Neuronal stem cell (in vitro differentiated cells): ENCODE measurements around the gene MRM2. TPM values are rescaled to one million over a fixed set of nuclear protein-coding genes. Genes with fewer than 3 reads are reported as not detected.
A peak's percentile ranks its signal among the peaks of the same experiment; 100 is the strongest.

ENCODE experiments used
- DNase-seq: peaks from one replicate; pipeline ENCODE4 v3.0.0-alpha.2; 2013; ENCODE audit warnings: low spot score
- H2AFZ ChIP-seq: one replicate; pipeline ENCODE4 v1.6.1; 2013; ENCODE audit warnings: mild to moderate bottlenecking, low read length, inconsistent platforms
- H2AK5ac ChIP-seq: 2 replicates; pipeline ENCODE4 v1.6.1; 2013; ENCODE audit warnings: low read depth, mild to moderate bottlenecking, inconsistent platforms, low read length, moderate library complexity, mixed read lengths
- H2BK120ac ChIP-seq: 2 replicates; pipeline ENCODE4 v1.6.1; 2013; ENCODE audit warnings: low read depth, mild to moderate bottlenecking, inconsistent platforms, low read length, moderate library complexity, mixed read lengths
- H2BK12ac ChIP-seq: one replicate; pipeline ENCODE4 v1.6.1; 2013; ENCODE audit warnings: low read length, inconsistent platforms
- H2BK15ac ChIP-seq: 2 replicates; pipeline ENCODE4 v1.6.1; 2013; ENCODE audit warnings: mild to moderate bottlenecking, low read length, inconsistent platforms, mixed read lengths
- H2BK5ac ChIP-seq: one replicate; pipeline ENCODE4 v1.6.1; 2013; ENCODE audit warnings: inconsistent platforms, mild to moderate bottlenecking, low read length, moderate library complexity
- H3K14ac ChIP-seq: one replicate; pipeline ENCODE4 v1.6.1; 2013; ENCODE audit warnings: low read length, inconsistent platforms
- H3K18ac ChIP-seq: 2 replicates; pipeline ENCODE4 v1.6.1; 2013; ENCODE audit warnings: low read length, inconsistent platforms
- H3K23ac ChIP-seq: 2 replicates; pipeline ENCODE4 v1.6.1; 2013; ENCODE audit warnings: low read depth, mild to moderate bottlenecking, mixed read lengths, low read length, inconsistent platforms; ENCODE audit not compliant: poor library complexity
- H3K27ac ChIP-seq: replicated peaks from 3 replicates; pipeline ENCODE4 v1.5.1; 2013; ENCODE audit warnings: low read length, inconsistent platforms
- H3K27me3 ChIP-seq, 3 experiments: 2 replicates each; pipeline ENCODE4 v1.6.1; 2013; ENCODE audit warnings: low read length in 3 of 3, mild to moderate bottlenecking in 2 of 3, inconsistent platforms in 1 of 3, low read depth in 1 of 3, mixed read lengths in 1 of 3, moderate library complexity in 1 of 3; ENCODE audit not compliant: control insufficient read depth in 3 of 3, insufficient read depth in 3 of 3
- H3K36me3 ChIP-seq, 2 donors: replicated peaks in 1 of 2; 2 replicates each; pipeline ENCODE4 v1.6.1; 2013; ENCODE audit warnings: low read length in 2 of 2; ENCODE audit not compliant: control insufficient read depth in 2 of 2, insufficient read depth in 2 of 2
- H3K4ac ChIP-seq: 2 replicates; pipeline ENCODE4 v1.6.1; 2013; ENCODE audit warnings: inconsistent platforms, mild to moderate bottlenecking, low read length, moderate library complexity
- H3K4me1 ChIP-seq, 2 donors: 1 replicate in 1 of 2; 2 replicates in 1 of 2; pipeline ENCODE4 v1.6.1; 2013; ENCODE audit warnings: low read length in 2 of 2, low read depth in 1 of 2; ENCODE audit not compliant: control insufficient read depth in 2 of 2, insufficient read depth in 1 of 2
- H3K4me2 ChIP-seq: one replicate; pipeline ENCODE4 v1.6.1; 2013; ENCODE audit warnings: mild to moderate bottlenecking, low read length, inconsistent platforms; ENCODE audit not compliant: insufficient read depth, poor library complexity, severe bottlenecking
- H3K4me3 ChIP-seq, 2 donors: 2 replicates each; pipeline ENCODE4 v1.5.1; 2013; ENCODE audit warnings: low read length in 2 of 2, mild to moderate bottlenecking in 2 of 2, inconsistent platforms in 1 of 2, moderate library complexity in 1 of 2
- H3K79me1 ChIP-seq: one replicate; pipeline ENCODE4 v1.6.1; 2013; ENCODE audit warnings: low read depth, mild to moderate bottlenecking, inconsistent platforms, low read length, moderate library complexity
- H3K9ac ChIP-seq: one replicate; pipeline ENCODE4 v1.6.1; 2013; ENCODE audit warnings: mild to moderate bottlenecking, low read depth, low read length, inconsistent platforms; ENCODE audit not compliant: poor library complexity
- H3K9me3 ChIP-seq, 2 donors: replicated peaks in 1 of 2; 2 replicates each; pipeline versions ENCODE3 to v1.6.1; 2013; ENCODE audit warnings: low read length in 2 of 2, mild to moderate bottlenecking in 2 of 2, inconsistent platforms in 1 of 2, low read depth in 1 of 2, mixed read lengths in 1 of 2, moderate library complexity in 1 of 2; ENCODE audit not compliant: control insufficient read depth in 2 of 2, insufficient read depth in 1 of 2
- H4K8ac ChIP-seq: one replicate; pipeline ENCODE4 v1.6.1; 2013; ENCODE audit warnings: low read depth, mild to moderate bottlenecking, inconsistent platforms, low read length, moderate library complexity
- H4K91ac ChIP-seq: one replicate; pipeline ENCODE4 v1.6.1; 2013; ENCODE audit warnings: low read length, low read depth, mild to moderate bottlenecking, inconsistent platforms; ENCODE audit not compliant: poor library complexity
- WGBS, 2 donors: extraction: QIAGEN DNeasy Blood & Tissue Kit; methylation state at CpG; one replicate each; pipeline ENCODE4 v1.1.7; 2013; ENCODE audit warnings: missing lambda C conversion rate in 2 of 2, mixed read lengths in 1 of 2; ENCODE audit not compliant: insufficient read length in 2 of 2, insufficient replicate concordance in 1 of 2; ENCODE audit errors: extremely low coverage in 2 of 2; 5-methylcytosine and 5-hydroxymethylcytosine counted together
- polyA plus RNA-seq, 2 experiments: library from polyadenylated mRNA; stranded (reverse); fragments of 200-250 nt; gene quantifications; one replicate each; pipeline ENCODE4 v1.2.3, GENCODE V29; 2013

The MRM2 gene
- polyA plus RNA-seq (2013, experiment 1 of 2) = 21.4 TPM
- 21.4 TPM for polyA plus RNA-seq (2013, experiment 2 of 2)

DNA sequence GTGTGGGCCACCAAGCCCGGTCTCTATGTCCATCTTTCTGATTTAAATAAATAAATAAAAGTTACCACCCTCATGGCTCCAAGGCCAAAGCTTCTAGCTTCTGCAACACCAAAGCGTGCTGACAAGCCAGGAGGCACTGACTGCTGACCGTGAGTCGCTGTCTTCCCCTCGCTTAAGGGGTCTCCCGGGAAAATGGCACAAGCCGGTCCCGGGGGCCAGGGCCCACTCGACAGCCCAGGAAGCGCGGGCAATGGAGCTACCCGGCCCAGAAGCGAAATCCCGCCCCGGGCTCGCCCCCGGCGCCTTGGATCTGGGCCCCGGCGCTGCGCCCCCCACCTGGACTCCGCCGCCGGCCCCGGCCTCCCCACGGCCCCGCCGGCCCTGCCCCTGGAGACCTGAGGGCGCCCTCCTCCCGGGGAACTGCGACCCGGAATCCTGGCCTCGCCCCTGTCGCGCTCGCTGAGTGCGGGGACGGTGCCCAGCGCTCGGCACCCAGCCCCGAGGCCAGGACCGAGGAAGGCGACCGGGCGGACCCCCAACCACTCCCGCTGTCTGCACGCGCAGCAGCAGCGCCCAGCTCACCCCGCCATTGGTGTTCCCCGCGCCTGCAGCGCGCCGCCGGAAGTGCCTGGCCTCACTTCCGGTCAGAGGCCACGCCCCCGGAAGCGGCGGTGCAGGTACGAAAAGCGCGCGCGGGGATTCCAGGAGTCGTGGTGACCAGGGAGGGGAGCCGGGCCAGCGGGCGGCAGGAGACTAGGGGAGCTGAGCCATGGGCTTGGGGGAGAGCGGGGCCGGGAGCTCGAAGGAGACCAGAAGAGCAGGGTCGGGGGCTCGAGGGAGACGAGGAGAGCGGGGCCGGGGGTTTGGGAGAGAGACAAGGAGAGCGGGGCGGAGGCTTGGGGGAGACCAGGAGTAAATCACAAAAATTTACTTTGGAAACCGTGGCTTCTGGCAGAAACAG lies at the start of gene MRM2, which contains the start of gene NUDT1:
Gene MRM2 (minus strand): TSS at position 626 of the 961 bp plus-strand sequence. CDS start 36 bp downstream, at position 590.
Gene NUDT1 (plus strand): TSS at position 647 of the 961 bp plus-strand sequence. CDS start 2,349 bp downstream, outside the sequence.
- H3K4me2 ChIP-seq = peak within 1 kb of the TSS; percentile 92
- H3K36me3 ChIP-seq = peaks cover 24 to 47% of the 10 kb centered on the region in 2 donors
- no peak within 1 kb of the TSS for H4K8ac ChIP-seq
- peak within 1 kb of the TSS; percentile 97 for H3K18ac ChIP-seq
- H3K9me3 ChIP-seq = no peaks in the 10 kb centered on the region
- no peak within 1 kb of the TSS for H2BK15ac ChIP-seq
- no peaks in the 10 kb centered on the region for H3K27me3 ChIP-seq
- DNase-seq = peak; percentile 86
- H3K4me3 ChIP-seq = peak within 1 kb of the TSS; percentile 88 to 98
- H3K23ac ChIP-seq = peak within 1 kb of the TSS; percentile 92
- no peak within 1 kb of the TSS for H3K27ac ChIP-seq
- no peak within 1 kb of the TSS for H4K91ac ChIP-seq
- no CpG with 5 or more reads among the region's 81 CpGs for WGBS, 2 donors
- H3K9ac ChIP-seq = peak within 1 kb of the TSS; percentile 92
- peaks cover 11% of the 10 kb centered on the region for H3K79me1 ChIP-seq
- no peak within 1 kb of the TSS for H2BK12ac ChIP-seq
- peak within 1 kb of the TSS; percentile 92 for H2AK5ac ChIP-seq
- H2BK120ac ChIP-seq = no peak within 1 kb of the TSS
- peak within 1 kb of the TSS; percentile 99 for H2AFZ ChIP-seq
- H2BK5ac ChIP-seq = peak within 1 kb of the TSS; percentile 93
- H3K14ac ChIP-seq = peak within 1 kb of the TSS; percentile 97
- H3K4me1 ChIP-seq = peaks cover 0 to 5% of the 10 kb centered on the region in 2 donors
- no peak within 1 kb of the TSS for H3K4ac ChIP-seq

GRCh38 chr7:2290877-2291276 lies 48.9 kb upstream of the MRM2 start:
- Histone ChIP-seq H3K4me3 (no peak overlapping the region), H3K14ac (no peak overlapping the region), H2BK15ac (no peak overlapping the region), H3K23ac (no peak overlapping the region), H3K27me3 (no peaks in the 10 kb centered on the region), H3K18ac (no peak overlapping the region), H2BK5ac (no peak overlapping the region), H2BK120ac (no peak overlapping the region), H3K36me3 (peaks cover 0 to 3% of the 10 kb centered on the region in 2 donors), H3K27ac (no peak overlapping the region), H2AFZ (no peak overlapping the region), H2AK5ac (no peak overlapping the region), H3K4me2 (no peak overlapping the region), H4K91ac (no peak overlapping the region), H3K9me3 (no peaks in the 10 kb centered on the region), H4K8ac (no peak overlapping the region), H3K79me1 (peaks cover 7% of the 10 kb centered on the region), H3K9ac (no peak overlapping the region), H3K4me1 (no peaks in the 10 kb centered on the region), H3K4ac (no peak overlapping the region), H2BK12ac (no peak overlapping the region)
- WGBS, 2 donors = no CpG with 5 or more reads among the region's 6 CpGs
- no peak for DNase-seq

- H3K9me3 ChIP-seq = no peaks in the 10 kb centered on the region
- no peak overlapping the region for H3K4ac ChIP-seq
- peaks cover 7% of the 10 kb centered on the region for H3K79me1 ChIP-seq
- H3K27me3 ChIP-seq = no peaks in the 10 kb centered on the region
- H2AK5ac ChIP-seq = no peak overlapping the region
- no peak overlapping the region for H3K4me3 ChIP-seq
- peaks cover 0 to 3% of the 10 kb centered on the region in 2 donors for H3K36me3 ChIP-seq
- H3K4me2 ChIP-seq = no peak overlapping the region
- no peak overlapping the region for H3K9ac ChIP-seq
- H2BK5ac ChIP-seq = no peak overlapping the region
- no peak overlapping the region for H3K23ac ChIP-seq
- no peaks in the 10 kb centered on the region for H3K4me1 ChIP-seq
- no peak overlapping the region for H2BK12ac ChIP-seq
- no peak overlapping the region for H2BK15ac ChIP-seq
- DNase-seq = no peak
- no peak overlapping the region for H3K14ac ChIP-seq
- no peak overlapping the region for H4K91ac ChIP-seq
- H2AFZ ChIP-seq = no peak overlapping the region
- no peak overlapping the region for H3K18ac ChIP-seq
- no CpG with 5 or more reads among the region's 13 CpGs for WGBS, 2 donors
- H3K27ac ChIP-seq = no peak overlapping the region
- H2BK120ac ChIP-seq = no peak overlapping the region
- no peak overlapping the region for H4K8ac ChIP-seq
Observed at GRCh38 chr7:2289621-2290020, 47.6 kb upstream of the MRM2 start.

DNA sequence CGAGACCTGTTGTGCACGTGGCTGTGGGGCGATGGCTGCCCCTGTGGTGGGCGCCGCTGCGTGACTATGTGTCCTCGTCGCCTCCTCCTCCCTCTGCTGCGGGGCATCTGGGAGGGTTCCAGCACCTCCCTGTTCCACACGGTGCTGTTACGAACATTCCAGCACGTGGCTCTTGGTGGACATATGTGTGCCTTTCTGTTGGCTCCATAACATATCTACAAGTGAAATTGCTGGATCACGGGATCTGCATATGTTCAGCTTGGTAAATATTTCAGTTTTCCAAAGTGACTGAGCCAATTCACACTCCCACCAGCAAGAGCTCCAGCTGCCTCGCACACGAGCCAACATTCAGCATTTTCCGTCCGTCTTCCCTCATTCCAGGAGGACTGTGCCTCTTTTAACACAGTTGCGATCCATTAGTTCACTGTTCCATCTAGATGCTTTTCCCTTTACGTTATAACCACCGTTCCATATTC lies 47.1 kb upstream of the MRM2 start:
- Histone ChIP-seq H2BK15ac (no peak overlapping the region), H3K27me3 (no peaks in the 10 kb centered on the region), H2BK5ac (no peak overlapping the region), H2BK12ac (no peak overlapping the region), H2AFZ (no peak overlapping the region), H3K27ac (no peak overlapping the region), H3K4me2 (no peak overlapping the region), H2BK120ac (no peak overlapping the region), H4K91ac (no peak overlapping the region), H3K79me1 (peaks cover 7% of the 10 kb centered on the region), H3K4me3 (no peak overlapping the region), H3K4me1 (no peaks in the 10 kb centered on the region), H3K18ac (no peak overlapping the region), H3K9me3 (no peaks in the 10 kb centered on the region), H2AK5ac (no peak overlapping the region), H3K9ac (peak overlapping the region; percentile 0), H3K36me3 (peaks cover 0 to 3% of the 10 kb centered on the region in 2 donors), H3K23ac (peak overlapping the region; percentile 29), H3K4ac (no peak overlapping the region), H3K14ac (no peak overlapping the region), H4K8ac (no peak overlapping the region)
- WGBS, 2 donors = no CpG with 5 or more reads among the region's 20 CpGs
- no peak for DNase-seq
